IPS-18a (cell line): ENCODE results near the gene IDH3A.

Experiments used
- H3K27ac ChIP-seq: one replicate; pipeline ENCODE4 v1.5.1; 2013; ENCODE audit warnings: low read length
- H3K27me3 ChIP-seq: one replicate; pipeline ENCODE4 v1.6.1; 2013; ENCODE audit warnings: mild to moderate bottlenecking, low read length; ENCODE audit not compliant: control insufficient read depth, insufficient read depth
- H3K36me3 ChIP-seq: one replicate; pipeline ENCODE4 v1.6.1; 2013; ENCODE audit warnings: low read depth, low read length; ENCODE audit not compliant: control insufficient read depth
- H3K4me1 ChIP-seq: one replicate; pipeline ENCODE4 v1.6.1; 2013; ENCODE audit warnings: low read depth, low read length; ENCODE audit not compliant: control insufficient read depth
- H3K4me3 ChIP-seq: one replicate; pipeline ENCODE4 v1.5.1; 2013; ENCODE audit warnings: low read length
- H3K9ac ChIP-seq: one replicate; pipeline ENCODE4 v1.6.1; 2013; ENCODE audit warnings: mild to moderate bottlenecking, low read length, moderate library complexity
- H3K9me3 ChIP-seq: one replicate; pipeline ENCODE4 v1.6.1; 2013; ENCODE audit warnings: low read depth, low read length; ENCODE audit not compliant: control insufficient read depth

IDH3A gene

DNA sequence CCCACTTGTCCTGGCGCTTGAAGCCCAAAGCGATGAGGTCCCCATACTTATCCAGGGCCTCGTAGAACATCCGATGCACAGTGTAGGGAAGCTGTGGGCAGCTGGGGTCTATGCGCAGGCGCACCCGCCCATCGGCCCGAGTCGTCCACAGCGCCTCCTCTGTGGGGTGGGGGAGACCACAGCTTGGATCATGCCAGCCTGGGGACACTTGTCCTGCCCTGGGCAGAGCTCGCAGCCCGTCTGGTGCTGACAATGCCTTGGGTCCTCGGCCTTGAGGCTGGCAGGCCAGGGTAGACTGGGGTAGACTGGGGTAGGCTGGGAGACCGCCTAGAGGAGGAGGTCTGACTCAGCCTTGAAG, 45.4 kb downstream of the IDH3A start:
- H3K9ac ChIP-seq, result no peak overlapping the region
- H3K27me3 ChIP-seq, result no peaks in the 10 kb centered on the region
- H3K4me1 ChIP-seq, result no peaks in the 10 kb centered on the region
- H3K9me3 ChIP-seq, result no peaks in the 10 kb centered on the region
- H3K27ac ChIP-seq, result no peak overlapping the region
- no peaks in the 10 kb centered on the region for H3K36me3 ChIP-seq
- no peak overlapping the region for H3K4me3 ChIP-seq

DNA sequence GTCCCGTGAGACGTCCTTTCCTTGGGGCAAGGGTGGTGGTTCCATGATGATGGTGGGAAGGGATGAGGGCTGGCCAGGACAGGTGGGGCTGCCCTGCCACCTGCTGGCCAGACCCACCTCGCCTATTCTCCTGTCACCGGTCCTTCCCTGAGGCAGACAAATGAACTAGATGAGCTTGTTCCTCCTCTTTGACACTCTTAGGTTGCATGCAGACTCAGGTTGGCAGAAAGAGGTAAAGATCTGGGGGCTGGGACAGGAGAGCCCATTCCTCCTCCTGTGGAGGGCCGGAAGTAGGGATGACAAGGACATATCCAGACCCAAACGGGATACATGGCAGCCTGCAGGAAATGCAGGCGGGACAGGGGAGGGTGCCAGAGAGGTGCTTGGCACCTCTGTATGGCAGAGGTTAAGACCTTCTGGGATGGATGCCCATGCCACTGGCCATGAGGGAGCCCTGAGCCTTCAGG, 46.6 kb downstream of the IDH3A start:
- no peaks in the 10 kb centered on the region for H3K9me3 ChIP-seq
- no peak overlapping the region for H3K4me3 ChIP-seq
- no peak overlapping the region for H3K27ac ChIP-seq
- H3K36me3 ChIP-seq, result no peaks in the 10 kb centered on the region
- H3K27me3 ChIP-seq, result no peaks in the 10 kb centered on the region
- H3K4me1 ChIP-seq, result no peaks in the 10 kb centered on the region
- H3K9ac ChIP-seq, result no peak overlapping the region

DNA sequence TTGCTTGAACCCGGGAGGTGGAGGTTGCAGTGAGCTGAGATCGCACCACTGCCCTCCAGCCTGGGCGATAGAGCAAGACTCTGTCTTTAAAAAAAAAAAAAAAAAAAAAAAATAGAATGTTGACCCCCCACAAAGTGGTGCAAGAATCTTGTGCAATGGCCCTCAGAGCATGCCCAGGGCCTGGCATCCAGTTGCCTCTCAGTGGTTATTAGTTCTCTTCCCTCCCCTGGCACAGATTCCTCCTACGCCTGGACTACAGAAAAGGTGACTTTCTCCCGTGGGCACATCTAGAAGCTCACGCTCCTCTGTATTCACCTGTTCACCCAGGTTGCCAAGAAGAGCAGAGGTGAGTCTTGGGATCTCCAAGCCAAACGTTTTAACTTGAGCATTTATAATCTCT, 48.5 kb downstream of the IDH3A start:
- Histone ChIP-seq H3K27me3 (no peaks in the 10 kb centered on the region), H3K4me1 (no peaks in the 10 kb centered on the region), H3K9ac (no peak overlapping the region), H3K9me3 (no peaks in the 10 kb centered on the region), H3K36me3 (no peaks in the 10 kb centered on the region), H3K27ac (no peak overlapping the region), H3K4me3 (no peak overlapping the region)

DNA sequence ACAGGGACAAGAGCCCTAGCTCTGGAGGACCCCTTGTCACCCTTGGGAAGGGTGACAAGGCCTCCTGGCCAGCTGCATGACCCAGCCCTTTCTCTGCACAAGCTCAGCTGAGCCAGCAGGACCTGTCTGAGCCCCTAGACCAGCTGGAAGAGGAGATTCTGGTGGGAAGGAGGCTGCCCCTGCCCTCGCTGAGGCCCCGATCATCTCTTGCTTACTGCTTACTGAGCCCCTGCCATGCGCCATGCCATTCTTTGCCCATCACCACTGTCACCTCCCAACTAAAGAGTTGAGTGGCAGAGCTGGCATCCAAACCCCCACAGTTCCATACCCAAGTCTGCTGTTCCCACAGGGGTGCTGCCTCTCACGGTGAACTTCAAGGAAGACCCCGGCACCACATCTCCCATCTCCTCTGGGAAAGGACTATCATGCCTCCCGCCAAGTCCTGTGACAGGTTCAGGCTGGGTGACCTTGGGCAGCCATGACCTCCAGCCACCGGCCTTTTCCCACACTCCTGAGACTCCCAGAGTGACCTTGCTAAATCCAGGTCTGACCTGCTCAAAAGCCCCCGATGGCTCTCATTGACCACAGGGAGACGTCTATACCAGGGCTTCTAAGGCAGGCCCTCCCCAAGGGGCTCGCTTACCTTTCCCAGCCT, 51.2 kb downstream of the IDH3A start:
- H3K27me3 ChIP-seq, result no peaks in the 10 kb centered on the region
- no peak overlapping the region for H3K27ac ChIP-seq
- H3K9me3 ChIP-seq, result no peaks in the 10 kb centered on the region
- H3K9ac ChIP-seq, result no peak overlapping the region
- H3K36me3 ChIP-seq, result no peaks in the 10 kb centered on the region
- H3K4me1 ChIP-seq, result no peaks in the 10 kb centered on the region
- no peak overlapping the region for H3K4me3 ChIP-seq

DNA sequence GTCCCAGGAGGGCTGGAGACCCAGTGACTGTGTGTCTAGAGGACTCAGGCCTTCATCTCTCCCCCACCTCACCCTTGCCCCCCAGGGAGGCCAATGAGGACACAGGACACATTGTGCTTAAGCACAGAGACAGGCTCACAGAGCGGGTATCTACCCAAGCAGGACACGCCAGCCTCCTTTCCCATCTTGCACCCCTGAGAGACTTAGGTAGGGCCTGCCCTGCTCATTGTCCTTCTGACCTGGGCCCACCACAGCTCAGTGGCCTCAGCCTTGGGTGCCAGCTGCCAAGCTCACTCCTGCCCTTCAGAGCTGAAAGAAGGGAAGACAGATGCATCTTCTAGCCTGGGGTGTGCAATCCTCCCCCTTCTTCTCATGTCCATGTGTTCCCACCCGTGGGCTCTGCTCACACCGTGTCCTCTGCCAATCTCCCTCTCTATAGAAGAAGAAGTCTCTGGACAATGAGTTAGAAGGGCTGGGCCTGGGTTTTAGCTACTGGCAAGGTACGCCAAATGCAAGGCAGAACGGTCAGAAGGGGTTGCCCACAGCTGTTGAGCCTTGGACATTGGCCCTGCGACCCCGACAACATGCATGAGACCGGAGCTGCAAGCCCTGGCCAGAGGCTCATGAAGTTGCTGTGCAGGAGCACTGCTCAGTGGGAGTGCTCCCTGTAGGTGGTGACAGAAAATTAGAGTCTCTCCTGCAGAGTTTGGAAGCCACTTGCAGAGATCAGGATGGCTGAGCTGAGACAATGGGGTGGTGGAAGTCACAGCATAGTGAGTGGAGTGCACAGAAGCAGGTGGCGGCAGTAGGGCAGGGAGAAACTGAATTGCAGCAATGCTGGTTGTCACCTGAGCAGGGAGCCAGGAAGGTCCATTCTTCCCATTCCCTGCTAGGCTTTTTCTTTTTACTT, 52.4 kb downstream of the IDH3A start:
- Histone ChIP-seq H3K4me3 (no peak overlapping the region), H3K27ac (no peak overlapping the region)

DNA sequence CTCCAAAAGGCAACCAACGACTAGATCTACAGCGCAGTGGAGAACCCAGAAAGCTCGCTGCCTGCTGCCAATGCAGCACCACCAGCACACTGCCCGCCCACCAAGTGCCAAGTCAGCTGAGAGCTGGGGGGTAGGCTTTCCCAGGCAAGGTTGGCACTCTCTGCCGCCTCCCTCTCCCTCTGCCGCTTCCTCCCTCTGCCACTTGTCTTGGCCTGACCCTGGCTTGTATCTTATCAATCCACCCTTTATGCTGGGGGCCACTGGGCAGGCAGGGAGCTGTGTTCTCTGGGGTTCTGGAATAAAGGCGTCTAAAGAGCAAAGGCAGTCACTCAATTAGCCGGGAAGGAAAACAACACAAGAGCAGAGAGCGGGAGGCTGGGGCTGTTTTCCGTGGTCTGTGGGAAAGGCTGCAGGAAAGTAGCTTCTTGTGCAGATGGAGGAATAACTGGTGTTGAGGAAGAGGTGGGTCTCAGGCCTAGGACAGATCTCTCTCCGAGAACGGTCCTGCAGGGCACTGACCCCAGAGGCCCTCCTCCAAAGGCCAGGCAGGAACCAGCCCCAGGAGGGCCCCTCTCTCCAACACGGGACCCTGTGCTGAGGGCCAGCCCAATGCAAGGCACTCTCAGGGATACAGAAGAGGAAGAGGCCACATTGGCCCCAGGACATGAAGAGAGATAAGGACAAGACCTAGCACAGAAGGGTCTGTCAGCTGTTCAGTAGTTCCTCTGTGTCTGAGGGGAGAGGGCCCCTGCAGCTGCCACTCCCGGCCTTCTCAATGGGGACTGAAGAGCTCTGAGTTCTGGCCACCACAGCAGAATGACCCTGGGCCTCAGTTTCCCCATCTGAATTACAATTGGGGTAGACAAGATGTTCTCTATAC, 54.4 kb downstream of the IDH3A start:
- Histone ChIP-seq H3K9ac (no peak overlapping the region), H3K4me1 (no peaks in the 10 kb centered on the region), H3K27me3 (no peaks in the 10 kb centered on the region), H3K36me3 (no peaks in the 10 kb centered on the region), H3K27ac (no peak overlapping the region), H3K9me3 (no peaks in the 10 kb centered on the region), H3K4me3 (no peak overlapping the region)

More for the DNA sequence above, 52.4 kb downstream of the IDH3A start:
- Histone ChIP-seq H3K9ac (no peak overlapping the region), H3K4me1 (no peaks in the 10 kb centered on the region), H3K27me3 (no peaks in the 10 kb centered on the region), H3K36me3 (no peaks in the 10 kb centered on the region), H3K9me3 (no peaks in the 10 kb centered on the region)

DNA sequence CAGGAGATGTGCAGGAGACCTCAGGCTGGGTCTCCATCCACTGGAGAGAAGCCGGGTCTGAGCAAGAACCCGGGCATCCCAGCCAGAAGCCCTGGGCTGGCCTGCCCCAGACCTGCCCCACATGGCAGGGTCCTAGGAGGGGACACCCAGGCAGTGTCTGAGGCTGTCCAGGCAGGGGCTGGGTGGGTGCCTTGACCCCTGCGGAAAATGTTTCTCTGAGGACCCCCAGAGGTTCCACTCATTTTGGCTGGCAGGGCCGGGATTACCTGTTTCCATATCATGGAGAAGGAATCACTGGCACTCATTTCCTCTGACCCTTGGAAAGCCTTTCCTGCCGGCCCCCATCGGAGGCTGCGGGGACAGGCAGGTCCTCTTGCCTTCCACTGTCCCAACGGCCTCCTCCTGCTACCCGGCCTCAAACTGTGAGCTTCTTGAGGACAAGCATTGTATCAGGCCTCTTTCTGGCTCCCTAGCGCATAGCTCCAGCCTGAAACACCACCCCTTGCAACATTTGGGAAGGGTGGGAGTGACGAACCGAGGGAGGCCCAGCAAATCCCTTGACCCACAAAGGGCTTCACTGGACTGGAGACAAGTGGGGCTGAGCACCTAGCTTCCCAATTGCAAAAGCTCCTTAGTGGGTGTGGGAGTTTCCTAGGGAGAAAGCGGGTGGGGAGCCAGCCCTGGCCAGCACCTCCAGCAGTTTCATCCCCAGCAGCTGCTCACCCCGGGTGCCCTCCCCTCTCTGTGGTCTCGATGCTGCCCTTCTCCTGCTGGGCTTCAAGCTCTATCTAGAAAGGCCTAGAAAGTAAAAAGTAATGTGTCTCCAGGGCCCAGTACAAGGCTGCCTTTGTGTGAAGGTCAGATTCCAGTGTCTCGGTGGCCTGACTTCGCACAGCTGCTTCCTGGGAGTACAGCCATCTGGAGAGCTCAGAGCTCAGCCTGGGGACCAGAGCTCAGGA, 55.5 kb downstream of the IDH3A start:
- Histone ChIP-seq H3K36me3 (no peaks in the 10 kb centered on the region), H3K27ac (no peak overlapping the region), H3K4me3 (no peak overlapping the region), H3K9me3 (no peaks in the 10 kb centered on the region), H3K27me3 (no peaks in the 10 kb centered on the region), H3K4me1 (no peaks in the 10 kb centered on the region), H3K9ac (no peak overlapping the region)

DNA sequence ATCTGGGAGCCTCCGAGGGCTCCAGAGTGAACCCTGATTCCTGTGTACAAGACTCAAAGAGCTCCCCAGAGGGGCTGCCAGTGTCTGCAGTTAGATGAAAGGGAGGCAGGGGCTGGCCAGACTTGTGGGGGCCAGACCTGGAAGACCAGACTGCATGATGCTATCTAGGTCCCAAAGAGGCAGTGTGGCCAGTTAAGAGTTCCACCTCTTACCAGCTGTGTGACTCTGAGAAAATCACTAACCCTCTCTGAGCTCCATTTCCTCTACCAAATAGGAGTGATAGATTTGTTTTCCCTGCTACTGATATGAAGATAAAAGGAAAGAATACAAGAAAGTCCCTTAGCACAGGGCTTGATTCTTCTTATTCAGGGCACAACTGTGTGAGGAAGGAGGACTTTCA, 56.2 kb downstream of the IDH3A start:
- Histone ChIP-seq H3K36me3 (no peaks in the 10 kb centered on the region), H3K4me1 (no peaks in the 10 kb centered on the region), H3K9me3 (no peaks in the 10 kb centered on the region), H3K27ac (no peak overlapping the region), H3K27me3 (no peaks in the 10 kb centered on the region), H3K9ac (no peak overlapping the region), H3K4me3 (no peak overlapping the region)

DNA sequence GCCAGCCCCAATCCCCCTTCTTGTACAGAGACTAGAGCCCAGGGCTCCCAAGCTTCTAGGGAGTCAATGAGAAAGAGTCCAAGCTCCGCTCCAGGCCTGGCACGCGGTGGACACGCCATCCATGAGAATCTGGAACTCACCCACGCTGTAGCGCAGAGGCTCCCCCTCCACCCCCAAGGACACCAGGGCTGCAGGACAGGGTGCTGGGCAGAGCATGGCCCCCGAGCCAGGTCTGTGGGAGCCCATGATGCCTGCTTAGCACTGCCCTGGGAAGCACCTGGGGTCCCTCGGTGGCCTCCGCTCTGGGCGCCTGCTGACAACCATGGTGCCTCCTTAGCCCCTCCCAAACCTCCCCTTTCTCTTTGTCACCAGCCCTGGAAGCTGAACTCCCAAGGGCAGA, 56.7 kb downstream of the IDH3A start:
- H3K9ac ChIP-seq, result no peak overlapping the region
- no peak overlapping the region for H3K27ac ChIP-seq

DNA sequence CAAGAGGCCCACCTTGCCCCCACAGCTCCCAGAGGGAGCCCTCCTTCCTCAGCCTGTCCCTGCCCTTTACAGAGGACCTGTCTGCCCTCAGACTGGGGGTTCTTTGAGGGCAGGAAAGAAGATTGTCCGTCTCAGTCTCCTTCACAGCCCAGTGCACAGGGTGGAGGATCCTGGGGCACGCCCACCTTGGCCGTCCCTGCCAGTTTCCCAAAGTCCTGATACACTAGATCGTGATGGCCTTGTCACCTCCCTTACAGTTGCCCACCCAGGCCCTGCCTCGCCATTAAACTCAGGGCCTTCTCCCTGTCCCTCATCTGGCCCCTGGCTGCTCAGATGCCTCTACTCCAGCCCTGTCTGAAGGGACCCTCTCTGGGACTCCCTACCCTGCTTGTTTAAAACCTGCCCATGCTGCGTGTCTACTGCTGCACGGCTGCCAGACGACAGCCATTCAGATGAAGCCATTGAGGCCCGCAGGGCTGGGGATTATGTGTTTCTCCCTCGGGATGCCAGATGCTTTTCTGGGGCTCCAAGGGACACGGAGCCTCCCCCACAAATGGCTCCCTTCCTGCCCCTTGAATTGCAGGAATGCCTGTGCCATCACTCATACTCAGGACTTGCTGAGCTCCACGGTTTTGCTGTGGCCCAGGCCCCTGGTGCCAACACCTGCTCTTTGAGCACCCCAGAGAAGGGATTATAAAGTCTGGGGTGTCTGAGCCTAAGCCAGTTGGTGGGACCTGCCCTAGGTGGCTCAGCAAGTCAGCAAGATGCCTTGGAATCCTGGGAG, 57.4 kb downstream of the IDH3A start:
- no peaks in the 10 kb centered on the region for H3K27me3 ChIP-seq
- no peak overlapping the region for H3K27ac ChIP-seq
- H3K4me3 ChIP-seq, result no peak overlapping the region
- no peaks in the 10 kb centered on the region for H3K9me3 ChIP-seq
- no peaks in the 10 kb centered on the region for H3K4me1 ChIP-seq
- H3K36me3 ChIP-seq, result no peaks in the 10 kb centered on the region
- H3K9ac ChIP-seq, result no peak overlapping the region

More for the DNA sequence above, 56.7 kb downstream of the IDH3A start:
- no peaks in the 10 kb centered on the region for H3K4me1 ChIP-seq
- H3K4me3 ChIP-seq, result no peak overlapping the region
- H3K36me3 ChIP-seq, result no peaks in the 10 kb centered on the region
- H3K9me3 ChIP-seq, result no peaks in the 10 kb centered on the region
- H3K27me3 ChIP-seq, result no peaks in the 10 kb centered on the region
